ENCODE results near the gene GNG11.
"Not testable (repeated sequence)": the region's sequence is repeated elsewhere in the genome, so short reads cannot be mapped to it uniquely, and the experiment has no call there.

Gene GNG11

DNA sequence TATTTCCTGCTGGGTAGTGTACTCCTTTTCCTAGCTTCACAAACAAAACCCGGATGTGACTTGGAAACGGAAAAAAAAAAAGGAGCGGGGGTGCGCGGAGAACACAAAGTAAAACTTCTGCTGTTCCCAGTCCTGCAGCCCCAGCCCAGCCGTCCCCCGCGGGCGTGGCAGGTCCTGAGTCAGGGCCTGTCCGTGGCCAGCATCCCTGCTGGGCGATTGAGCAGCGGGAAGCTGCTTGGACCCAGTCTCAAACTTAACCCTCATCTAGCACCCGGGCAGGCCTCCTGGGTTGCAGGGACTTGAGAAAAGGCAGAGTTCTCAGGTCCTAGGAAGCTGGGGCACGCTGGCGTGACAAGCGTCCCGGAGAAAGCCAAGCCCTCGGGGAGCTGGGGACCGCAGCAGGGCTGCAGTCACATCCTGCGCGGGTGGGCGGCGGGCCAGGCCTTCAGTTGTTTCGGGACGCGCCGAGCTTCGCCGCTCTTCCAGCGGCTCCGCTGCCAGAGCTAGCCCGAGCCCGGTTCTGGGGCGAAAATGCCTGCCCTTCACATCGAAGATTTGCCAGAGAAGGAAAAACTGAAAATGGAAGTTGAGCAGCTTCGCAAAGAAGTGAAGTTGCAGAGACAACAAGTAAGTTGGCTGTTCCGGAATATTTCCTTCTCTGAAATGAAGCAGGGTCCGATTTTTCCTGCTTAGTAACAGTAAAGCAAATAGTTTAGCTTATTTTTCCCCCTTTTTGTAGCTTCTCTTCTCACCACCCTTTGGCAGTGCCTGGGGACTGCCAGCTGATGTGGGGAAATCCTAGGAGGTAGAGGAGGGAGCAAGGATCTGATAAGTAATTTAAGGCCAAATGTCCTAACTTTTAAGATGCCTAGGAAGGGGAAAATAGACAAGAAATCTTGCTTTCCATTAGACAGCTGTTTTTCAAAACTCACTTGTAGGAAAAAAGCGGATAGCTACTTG lies at the start of gene GNG11:
Gene GNG11 (plus strand): TSS at position 129 of the 960 bp plus-strand sequence. CDS start 403 bp downstream, at position 532.
- no peak for DNase-seq (ENCODE audit: low read depth in 2 of 2)

DNA sequence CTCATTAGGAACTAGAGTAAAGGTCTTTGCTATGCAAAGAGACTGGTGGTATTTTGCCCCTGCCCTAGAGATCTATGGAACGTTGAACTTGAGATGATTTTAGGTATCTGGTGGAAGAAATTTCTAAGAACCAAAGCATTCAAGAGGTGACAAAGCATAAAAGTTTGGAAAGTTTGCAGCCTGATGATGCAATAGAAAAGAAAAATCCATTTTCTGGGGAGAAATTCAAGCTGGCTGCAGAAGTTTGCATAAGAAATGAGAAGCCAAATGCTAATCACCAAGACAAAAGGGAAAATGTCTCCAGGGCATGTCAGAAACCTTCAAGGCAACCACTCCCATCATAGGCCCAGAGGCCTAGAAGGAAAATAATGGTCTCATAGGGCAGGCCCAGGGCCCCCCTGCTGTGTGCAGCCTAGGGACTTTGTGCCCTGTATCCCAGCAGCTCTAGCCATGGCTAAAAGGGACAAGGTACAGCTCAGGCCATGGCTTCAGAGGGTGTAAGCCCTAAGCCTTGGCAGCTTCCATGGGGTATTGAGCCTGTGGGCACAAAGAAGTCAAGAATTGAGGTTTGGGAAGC lies 47.4 kb upstream of the GNG11 start:
- DNase-seq (ENCODE audit: low read depth in 2 of 2), result no peak

DNA sequence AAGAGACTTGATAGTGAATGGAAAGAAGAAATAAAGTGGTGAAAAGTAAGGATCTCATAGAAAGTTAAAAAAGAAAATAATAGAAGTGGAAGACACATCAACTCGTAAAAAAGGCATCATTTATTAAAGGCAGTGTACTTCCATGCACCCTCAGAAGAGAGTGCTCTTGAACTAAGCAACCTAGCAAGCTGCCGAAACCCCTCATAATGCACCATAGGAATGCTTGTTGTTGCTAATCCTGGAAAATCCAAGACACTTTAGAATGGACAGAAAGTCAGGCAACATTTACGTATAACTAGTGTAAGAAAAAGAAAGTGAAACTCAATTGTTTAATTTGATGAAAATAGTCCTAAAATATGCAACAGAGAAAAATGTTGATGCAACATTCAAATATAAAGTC lies 43.8 kb upstream of the GNG11 start:
- DNase-seq (ENCODE audit: low read depth in 2 of 2), result no peak

DNA sequence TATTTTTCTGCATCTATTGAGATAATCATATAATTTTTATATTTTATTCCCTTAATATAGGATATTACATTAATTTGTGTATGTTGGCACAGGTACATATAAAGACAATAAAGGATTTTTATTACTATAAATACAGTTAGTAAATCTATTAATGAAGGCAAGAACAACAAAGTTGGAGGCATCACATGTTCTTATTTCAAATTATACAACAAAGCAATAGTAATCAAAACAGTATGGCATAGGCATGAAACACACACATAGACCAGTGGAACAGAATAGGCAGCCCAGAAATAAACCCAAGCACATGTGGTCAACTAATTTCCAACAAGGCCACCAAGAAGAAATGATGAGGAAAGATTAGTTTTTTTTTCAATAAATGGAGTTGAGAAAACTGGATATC lies 42.2 kb upstream of the GNG11 start:
- DNase-seq (ENCODE audit: low read depth in 2 of 2), result no peak

DNA sequence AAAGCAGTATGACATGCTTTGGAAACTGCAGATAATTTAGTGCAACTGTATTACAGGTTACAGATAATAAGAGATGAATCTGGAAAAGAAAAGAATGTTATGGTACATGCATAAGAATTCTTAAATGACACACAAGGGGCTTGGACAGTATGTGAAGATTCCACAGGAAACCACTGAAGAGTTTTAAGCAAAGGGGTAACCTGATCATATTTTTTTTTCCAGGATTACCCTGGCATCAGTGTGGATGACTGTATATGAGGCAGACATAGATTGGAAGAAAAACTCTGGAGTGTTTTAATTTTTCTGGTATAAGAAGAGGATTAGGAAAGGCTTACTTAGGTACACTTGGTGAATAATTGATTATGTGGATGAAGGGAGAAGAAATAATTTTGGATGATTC lies 39.1 kb upstream of the GNG11 start:
- DNase-seq (ENCODE audit: low read depth in 2 of 2), result no peak

DNA sequence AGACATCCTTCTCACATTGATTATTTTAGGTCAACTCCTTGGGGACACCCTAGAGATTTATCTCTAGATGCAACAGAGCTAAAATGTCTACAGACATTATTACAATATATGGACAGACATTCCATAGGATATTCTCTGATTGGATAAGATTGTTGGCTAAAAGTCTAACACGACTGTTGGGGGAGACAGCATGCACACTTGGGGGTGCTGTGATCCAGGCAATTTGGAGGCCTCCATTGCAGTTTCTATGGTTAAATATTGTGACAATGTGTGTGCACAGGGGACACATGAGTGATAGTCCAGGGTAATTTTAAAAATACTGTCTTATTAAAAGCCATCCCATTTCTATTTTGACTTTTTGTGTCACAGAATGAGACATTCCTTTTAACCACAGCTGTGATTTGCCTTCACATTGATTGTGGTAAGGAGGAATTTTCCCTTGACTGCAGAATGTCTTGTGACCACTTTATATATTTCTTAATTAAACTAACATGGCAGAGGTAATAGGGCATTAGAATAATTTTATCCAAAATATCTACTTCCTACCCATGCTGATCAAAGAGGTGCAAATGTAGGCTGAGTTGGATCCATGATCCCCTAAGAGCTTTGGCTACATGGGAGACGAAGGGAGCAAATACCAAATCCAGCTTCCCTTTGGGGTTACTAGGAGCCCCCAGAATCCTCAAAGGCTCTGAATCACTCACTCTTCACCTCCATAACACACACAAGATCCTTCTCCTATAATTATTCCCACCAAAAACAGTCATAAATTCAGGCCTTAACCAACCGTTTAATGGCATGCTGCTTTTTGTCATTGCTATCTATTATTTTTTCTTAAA lies 38.2 kb upstream of the GNG11 start:
- no peak for DNase-seq (ENCODE audit: low read depth in 2 of 2)

DNA sequence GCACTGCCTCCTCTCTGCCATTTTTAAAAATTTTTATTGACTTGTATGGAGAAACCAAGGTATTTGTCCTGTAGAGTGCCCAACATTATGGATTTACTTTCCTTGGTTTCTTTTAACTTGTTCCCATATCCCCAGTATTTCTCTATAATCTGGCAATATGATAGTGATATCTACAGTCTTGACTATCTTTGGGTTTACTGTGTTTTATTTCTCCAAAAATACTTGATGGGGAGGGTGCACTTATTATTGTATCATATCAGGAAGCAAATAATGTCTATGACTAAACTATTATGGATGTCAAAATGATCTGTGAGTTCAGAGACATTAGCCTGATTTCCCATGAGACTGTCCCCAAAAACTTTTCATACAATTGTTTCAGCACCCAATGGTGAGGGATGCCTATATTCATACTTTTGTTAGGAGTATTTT lies 37.6 kb upstream of the GNG11 start:
- DNase-seq (ENCODE audit: low read depth in 2 of 2), result no peak

DNA sequence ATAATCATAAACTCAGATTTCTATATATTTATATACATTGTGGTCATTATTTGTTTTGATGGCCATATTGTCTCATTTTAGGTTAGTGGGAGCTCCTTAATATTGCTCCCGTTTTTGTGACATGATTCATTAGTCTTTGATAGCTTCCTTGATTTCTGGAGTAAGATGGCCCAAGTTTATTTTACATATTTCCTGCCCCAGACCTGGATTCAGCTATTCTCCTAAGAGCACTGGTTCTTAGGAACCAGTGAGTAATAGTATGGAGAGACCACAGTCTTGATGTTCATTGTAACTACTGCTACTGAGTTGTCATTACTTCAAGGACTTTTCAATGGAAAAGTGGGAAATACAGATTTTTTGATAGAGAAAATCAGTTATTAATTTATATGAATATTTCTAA lies 37.0 kb upstream of the GNG11 start:
- no peak for DNase-seq (ENCODE audit: low read depth in 2 of 2)

DNA sequence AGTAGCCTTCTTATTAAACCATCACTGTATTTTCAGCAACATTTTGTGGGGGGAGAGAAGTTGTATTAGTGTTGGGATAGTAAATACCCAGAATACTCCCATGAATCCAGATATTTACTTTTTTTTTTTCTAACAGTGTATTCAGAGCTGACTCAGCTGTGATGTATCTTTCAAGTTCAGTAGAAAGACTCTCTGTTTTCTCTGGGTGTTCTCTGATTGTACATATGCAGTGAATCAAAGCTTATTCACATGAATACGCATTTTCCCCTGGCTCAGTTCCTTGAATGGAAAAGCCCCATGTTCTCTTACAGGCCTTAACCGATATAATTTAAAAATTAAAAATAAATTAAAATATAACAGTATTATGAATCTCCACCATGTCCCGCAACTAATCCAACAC lies 32.3 kb upstream of the GNG11 start:
- DNase-seq (ENCODE audit: low read depth in 2 of 2), result peak in 1 of 2 experiments; percentile 18

DNA sequence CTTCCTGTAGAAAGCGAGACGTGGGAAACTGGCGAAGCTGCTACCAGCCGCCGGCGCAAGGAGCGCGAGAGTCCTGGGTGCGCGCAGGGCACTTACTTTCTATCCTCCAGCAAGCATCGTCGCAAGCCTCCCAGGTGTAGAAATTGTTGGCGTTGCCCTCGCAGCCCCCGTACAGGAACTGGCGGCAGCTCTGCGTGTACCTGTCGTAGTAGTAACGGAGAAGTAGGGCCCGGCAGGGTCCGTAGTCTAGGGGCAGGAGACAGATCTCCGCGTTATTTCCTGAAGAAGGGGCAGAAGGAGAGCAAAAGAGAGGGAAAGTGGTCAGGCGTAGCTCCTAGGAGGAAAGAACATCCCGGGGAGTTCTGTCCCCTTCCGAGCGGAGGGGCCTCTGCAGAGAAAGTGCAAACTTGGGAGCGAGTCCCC lies 31.5 kb upstream of the GNG11 start:
- no peak for DNase-seq (ENCODE audit: low read depth in 2 of 2)

DNA sequence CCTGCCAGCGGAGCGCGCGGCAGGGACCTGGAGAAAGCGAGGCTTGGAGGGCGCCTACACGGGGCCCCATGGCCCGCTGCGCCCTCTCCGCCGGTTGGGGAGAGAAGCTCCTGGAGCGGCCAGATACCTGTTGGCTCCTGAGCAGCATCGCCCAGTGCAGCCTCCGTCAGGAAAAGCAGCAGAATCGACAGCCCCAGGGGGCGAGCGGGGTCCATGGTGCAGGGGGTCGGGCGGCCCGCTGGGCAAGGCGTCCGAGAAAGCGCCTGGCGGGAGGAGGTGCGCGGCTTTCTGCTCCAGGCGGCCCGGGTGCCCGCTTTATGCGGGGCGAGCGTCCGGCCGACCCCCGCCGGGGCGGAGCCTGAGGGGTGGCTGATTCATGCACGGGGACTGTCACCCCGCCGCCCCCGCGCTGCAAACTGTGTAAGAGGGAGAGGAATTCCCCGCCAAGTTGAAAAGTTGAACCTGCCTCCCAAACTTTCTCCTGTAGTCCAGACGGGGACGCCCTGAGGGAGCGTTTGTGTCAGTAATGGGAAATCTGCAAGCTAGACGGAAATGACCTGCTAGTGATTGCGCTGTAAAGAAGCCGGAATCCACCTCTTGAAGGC lies 31.0 kb upstream of the GNG11 start, which contains the start of gene TFPI2:
Gene TFPI2 (minus strand): TSS at position 290 of the 605 bp plus-strand sequence. CDS start 75 bp downstream, at position 215.
- DNase-seq (ENCODE audit: low read depth in 2 of 2), result no peak

DNA sequence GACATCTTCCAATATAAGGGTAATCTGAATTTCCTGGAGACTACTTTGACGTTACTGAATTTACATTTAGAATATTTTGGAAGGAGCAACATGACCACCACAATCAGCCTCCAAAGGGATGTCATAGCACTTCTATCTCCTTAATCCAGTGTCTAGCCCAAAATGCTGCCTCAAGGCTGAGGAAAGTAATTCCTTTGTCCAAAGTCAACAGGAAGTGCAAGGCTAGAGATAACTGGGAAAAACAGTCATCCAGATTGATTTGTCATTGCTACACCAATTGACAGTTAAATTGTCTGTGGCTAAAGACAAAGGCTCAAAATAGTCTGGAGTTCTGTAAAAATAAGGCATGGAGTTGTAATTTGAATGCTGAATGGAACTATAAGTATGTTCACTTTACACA lies 27.1 kb upstream of the GNG11 start:
- no peak for DNase-seq (ENCODE audit: low read depth in 2 of 2)

DNA sequence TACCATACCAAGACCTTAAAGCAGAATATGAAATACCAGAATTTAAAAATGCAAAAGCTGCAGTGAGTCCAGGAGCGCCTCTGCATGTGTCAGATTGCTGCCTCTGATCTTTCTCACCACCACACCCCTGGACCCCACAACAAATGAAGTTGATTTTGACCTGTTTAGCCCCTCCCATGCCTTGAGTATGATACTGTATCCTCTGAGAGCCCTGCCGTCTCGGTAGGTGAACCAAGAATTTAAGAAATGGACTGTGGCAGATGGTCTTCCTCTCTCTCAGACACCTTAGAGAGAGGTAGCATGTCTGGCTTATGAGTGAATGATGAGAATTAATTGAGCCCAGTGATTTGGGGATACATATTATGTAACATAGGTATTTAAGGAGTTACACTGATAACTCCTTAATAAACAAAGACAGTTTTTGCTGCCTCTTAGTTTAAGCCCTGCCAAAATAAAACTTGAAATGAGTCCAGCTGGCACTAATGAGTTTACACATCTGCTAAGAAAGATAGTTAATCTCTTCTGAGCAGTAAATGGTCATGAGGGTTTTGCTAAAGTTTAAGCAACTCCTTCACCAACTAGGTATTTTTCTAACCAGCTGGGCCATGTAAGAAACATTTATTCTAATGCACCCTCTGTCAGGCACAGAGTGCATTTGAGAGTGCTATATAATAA lies 26.4 kb upstream of the GNG11 start:
- DNase-seq (ENCODE audit: low read depth in 2 of 2), result no peak

DNA sequence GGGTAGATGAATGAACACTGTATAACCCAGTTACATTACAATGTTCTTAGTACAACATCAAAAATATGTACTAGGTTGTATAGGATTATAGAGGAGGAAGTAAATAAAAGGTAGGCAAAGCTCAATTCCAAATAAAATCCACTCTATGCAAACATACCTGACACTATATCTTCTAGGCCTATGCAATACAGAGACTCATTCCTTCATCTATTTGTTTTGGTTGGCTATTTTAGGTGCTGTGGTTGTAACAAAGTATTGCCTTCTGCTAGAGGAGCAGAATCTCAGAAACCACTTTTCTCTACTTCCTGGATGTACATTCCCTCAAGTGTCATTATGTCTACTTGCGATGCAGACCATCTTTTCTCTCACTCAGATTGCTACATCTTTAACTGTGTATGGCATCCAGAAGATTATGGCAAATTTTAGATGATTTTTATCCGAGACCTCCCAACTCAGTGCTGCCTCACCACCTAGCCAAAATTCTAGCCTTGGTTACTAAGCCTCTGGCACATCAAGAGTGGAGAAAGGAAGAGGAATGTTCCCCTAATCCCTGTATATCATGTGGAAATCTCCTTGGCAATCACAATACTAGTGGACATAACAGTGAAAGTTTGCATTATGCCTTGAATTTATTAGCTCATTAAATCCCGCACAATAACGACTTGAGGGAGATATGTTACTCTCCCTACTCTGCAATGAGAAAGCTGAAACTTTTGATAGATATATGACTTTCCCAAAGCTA lies 25.5 kb upstream of the GNG11 start:
- DNase-seq (ENCODE audit: low read depth in 2 of 2), result no peak

DNA sequence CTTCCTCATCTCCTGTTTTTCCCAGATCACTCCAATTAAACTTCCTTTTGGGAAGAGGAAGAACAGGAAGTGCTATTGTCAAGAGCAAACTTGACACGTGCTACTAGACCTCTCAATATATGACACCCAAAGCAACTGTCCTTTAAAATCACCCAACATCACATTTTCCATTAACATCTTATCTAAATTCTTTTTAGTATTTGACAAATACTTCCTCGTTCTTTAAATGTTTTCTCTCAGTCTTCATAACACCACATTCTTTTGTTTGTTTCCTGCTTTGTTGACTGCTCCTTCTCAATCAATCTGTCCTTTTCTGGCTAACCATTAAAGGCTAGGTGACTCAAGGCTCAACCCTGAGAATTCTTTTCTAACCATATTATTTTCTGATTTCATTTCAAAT lies 23.9 kb upstream of the GNG11 start:
- DNase-seq (ENCODE audit: low read depth in 2 of 2), result no peak

DNA sequence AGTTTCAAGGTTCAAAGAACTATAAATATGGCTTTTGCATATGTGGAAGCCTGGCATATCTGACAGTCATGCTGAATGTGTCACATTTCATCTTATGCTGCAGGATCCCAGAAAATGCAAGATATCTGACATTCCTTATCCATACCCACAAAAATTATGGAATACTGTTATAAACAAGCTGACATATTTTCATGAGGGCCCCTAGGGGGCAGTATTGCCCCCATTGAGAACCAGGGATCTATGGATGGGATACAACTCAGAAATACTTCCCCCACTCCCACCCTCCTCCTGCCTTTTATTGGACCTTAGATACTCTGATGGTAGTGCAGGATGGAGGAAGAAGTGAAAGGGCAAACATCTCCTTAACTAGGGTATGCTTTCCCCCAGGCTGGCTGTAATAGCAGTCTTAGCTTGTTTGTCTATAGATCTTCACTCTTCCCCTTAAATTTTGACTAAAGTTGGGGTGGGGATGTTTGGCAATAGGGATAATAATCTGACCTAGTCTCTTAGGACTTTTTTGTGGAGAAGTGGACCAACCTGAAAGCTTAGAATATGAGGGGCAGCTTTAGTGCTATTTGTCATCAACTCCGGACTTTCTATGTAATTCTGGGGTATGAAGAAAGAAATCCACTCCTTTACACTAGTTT lies 18.6 kb upstream of the GNG11 start:
- no peak for DNase-seq (ENCODE audit: low read depth in 2 of 2)

DNA sequence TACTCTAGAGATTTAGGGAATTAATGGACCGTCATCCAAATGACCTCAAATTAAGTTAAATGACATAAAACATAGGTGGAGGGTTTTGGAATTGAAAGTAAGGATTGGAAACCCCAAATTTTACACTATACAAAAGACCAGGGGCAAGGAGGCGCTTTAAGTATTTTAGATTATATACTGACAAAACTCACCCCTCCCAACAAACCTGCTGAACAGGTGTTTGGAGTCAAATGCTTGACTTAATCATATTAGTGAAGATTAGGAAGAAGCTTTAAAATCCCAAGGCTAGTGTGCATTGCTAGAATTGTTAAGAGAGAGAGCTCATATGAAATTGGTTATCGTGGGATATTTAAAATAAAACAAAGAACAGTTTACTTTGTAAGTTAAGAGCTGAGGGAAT lies 15.3 kb upstream of the GNG11 start, which contains the start of gene GNGT1:
Gene GNGT1 (plus strand): TSS at position 301 of the 400 bp plus-strand sequence. CDS start 180 bp downstream, outside the sequence.
- DNase-seq (ENCODE audit: low read depth in 2 of 2), result no peak

DNA sequence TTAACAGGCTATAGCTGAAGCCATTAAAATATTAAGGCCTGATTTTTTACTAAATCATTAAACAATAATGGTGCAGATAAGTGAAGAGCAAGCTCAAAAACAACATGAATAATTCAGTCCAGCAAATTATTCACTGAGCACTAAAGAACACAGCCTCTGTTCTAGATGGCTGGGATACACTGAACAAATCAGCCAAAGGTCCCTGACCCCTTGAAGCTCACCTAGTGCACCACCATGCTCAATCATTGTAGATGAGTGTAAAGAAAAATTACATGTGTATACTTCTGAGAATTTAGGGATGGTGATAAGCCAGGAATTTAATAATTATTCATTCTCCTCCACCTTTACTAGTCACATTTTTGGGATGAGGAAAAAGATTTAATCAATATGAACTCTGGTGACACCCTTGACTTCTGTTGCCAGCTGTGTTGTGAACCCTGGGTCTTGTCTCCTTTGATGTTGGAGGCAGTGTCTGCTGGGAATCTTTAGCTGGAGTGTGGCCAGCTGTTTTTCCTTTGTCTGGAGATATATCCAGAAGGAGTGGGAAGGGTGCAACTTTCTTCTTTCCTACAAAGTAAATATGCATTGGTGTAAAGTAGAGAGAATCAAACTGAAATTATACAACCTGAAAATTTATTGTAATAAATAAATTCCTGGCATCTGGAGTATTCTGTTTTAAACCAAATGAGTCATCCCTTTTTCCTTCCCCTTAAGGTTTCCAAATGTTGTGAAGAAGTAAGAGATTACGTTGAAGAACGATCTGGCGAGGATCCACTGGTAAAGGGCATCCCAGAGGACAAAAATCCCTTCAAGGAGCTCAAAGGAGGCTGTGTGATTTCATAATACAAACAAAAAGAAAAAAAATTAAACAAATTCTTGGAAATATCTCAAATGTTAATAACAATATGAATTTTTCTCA lies 11.2 kb upstream of the GNG11 start:
- DNase-seq (ENCODE audit: low read depth in 2 of 2), result peak; percentile 59 to 60

DNA sequence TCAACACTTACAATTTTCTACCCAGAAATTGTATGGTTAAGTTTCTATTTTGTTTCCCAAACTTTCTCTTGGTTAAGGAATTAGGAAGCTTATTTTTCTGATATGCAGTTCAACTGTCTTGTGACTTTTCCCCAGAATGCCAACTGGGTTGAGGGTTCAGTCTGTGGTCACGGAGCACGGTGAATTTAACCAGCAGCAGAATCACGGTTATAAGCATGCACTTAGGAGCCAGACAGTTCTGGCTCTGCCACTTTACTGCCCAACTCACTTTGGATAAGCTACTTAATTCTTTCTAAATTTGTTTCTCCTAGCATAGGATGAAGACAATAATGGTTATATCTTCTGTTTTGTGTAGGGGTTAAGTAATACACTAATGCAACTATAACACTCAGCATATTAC lies 10.3 kb upstream of the GNG11 start:
- not testable (repeated sequence) for DNase-seq (ENCODE audit: low read depth in 2 of 2)

All from fibroblast of skin of left biceps (primary cell).